Tibial artery (tissue), 4 donors: ENCODE measurements around the gene SLC11A2.

Source experiments
- DNase-seq, 2 donors: peaks; one replicate each; pipeline ENCODE4 v3.0.0-alpha.2; 2019
- H3K27ac ChIP-seq, 2 donors: fragments of 200-600 bp; sonication (generic) in 1 of 2; 1 replicate in 1 of 2; 2 replicates in 1 of 2; pipeline ENCODE4 v1.5.1; 2018 to 2019; ENCODE audit warnings: mild to moderate bottlenecking in 1 of 2
- H3K27me3 ChIP-seq, 2 donors: fragments of 200-600 bp; sonication (generic) in 1 of 2; one replicate each; pipeline versions ENCODE4 v1.5.1 to v1.6.0; 2016 to 2019
- H3K36me3 ChIP-seq, 3 donors: fragments of 200-600 bp; sonication (generic) in 2 of 3; one replicate each; pipeline ENCODE4 v1.5.1; 2016 to 2019; ENCODE audit warnings: mild to moderate bottlenecking in 2 of 3
- H3K4me1 ChIP-seq, 4 donors: fragments of 200-600 bp; sonication (generic) in 2 of 4; 1 replicate in 3 of 4; 2 replicates in 1 of 4; pipeline ENCODE4 v1.5.1; 2016 to 2019
- H3K4me3 ChIP-seq, 2 donors: fragments of 200-600 bp; sonication (generic) in 1 of 2; 1 replicate in 1 of 2; 2 replicates in 1 of 2; pipeline ENCODE4 v1.5.1; 2018 to 2019; ENCODE audit warnings: mild to moderate bottlenecking in 2 of 2
- H3K9me3 ChIP-seq, 3 donors: fragments of 200-600 bp; sonication (generic) in 1 of 3; one replicate each; pipeline ENCODE4 v1.5.1; 2016 to 2019
- CTCF ChIP-seq, 2 experiments: fragments of 200-600 bp in 1 of 2; fragments of 450-650 bp in 1 of 2; IDR thresholded peaks; one replicate each; pipeline ENCODE4 v1.5.1; 2017 to 2019; ENCODE audit warnings: antibody characterized with exemption in 2 of 2, mild to moderate bottlenecking in 1 of 2, moderate library complexity in 1 of 2
- intact Hi-C: fragments of 100-400 bp; cut with DNase I; formaldehyde crosslinking; loops from one replicate; pipeline ENCODE4 v1.15.0; 2023; ENCODE audit warnings: low total_unique reads

Gene SLC11A2

GRCh38 chr12:50953047-50953446 is 73.1 kb downstream of the SLC11A2 start:
- Histone ChIP-seq H3K27me3 (no peaks in the 10 kb centered on the region), H3K4me3 (no peak overlapping the region), H3K36me3 (peaks cover 0 to 8% (median 0%) of the 10 kb centered on the region in 3 donors), H3K9me3 (no peaks in the 10 kb centered on the region), H3K27ac (no peak overlapping the region), H3K4me1 (peaks cover 0 to 2% (median 0%) of the 10 kb centered on the region in 4 donors)
- TF ChIP-seq CTCF (IDR thresholded peaks at IDR 0.05): no peak
- DNase-seq: no peak
- intact Hi-C loops: no loop called here

- H3K27me3 ChIP-seq: no peaks in the 10 kb centered on the region
- intact Hi-C loops: no loop called here
- H3K36me3 ChIP-seq: peaks cover 0 to 8% (median 0%) of the 10 kb centered on the region in 3 donors
- H3K27ac ChIP-seq: no peak within 1 kb of the TSS
- TF ChIP-seq CTCF (IDR thresholded peaks at IDR 0.05): no peak
- no peaks in the 10 kb centered on the region for H3K9me3 ChIP-seq
- H3K4me3 ChIP-seq: no peak within 1 kb of the TSS
- DNase-seq: no peak
- peaks cover 0 to 7% (median 0%) of the 10 kb centered on the region in 4 donors for H3K4me1 ChIP-seq
These were observed 73.7 kb downstream of the SLC11A2 start, which contains the start of gene HIGD1C for GRCh38 chr12:50952510-50952909. TSS of gene HIGD1C (plus strand) at chr12:50952544. CDS start at chr12:50953999, 1,455 bp downstream.

DNA sequence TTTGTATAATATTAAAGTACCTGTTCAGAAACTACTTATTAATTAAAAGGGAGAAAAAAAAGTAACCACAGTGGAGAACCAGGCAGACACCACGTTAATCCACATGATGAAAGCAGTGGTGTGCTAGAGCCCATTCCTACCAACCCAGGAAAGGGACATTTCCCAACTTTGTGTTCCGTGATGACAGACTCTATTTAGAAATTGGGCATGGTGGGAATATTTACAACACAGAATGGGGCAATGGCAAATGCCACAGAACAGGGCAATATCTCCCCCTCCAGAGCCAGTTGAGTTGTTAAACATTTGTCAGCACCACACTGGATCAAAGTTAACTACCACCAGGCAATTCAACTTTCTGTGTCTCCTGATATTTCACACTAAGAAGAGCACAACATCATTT is 75.1 kb downstream of the SLC11A2 start:
- DNase-seq: no peak
- Histone ChIP-seq H3K36me3 (peaks cover 0 to 8% (median 0%) of the 10 kb centered on the region in 3 donors), H3K4me3 (no peak overlapping the region), H3K27ac (no peak overlapping the region), H3K9me3 (no peaks in the 10 kb centered on the region), H3K27me3 (no peaks in the 10 kb centered on the region), H3K4me1 (peaks cover 0 to 7% (median 0%) of the 10 kb centered on the region in 4 donors)
- intact Hi-C loops: no loop called here
- TF ChIP-seq CTCF (IDR thresholded peaks at IDR 0.05): no peak

DNA sequence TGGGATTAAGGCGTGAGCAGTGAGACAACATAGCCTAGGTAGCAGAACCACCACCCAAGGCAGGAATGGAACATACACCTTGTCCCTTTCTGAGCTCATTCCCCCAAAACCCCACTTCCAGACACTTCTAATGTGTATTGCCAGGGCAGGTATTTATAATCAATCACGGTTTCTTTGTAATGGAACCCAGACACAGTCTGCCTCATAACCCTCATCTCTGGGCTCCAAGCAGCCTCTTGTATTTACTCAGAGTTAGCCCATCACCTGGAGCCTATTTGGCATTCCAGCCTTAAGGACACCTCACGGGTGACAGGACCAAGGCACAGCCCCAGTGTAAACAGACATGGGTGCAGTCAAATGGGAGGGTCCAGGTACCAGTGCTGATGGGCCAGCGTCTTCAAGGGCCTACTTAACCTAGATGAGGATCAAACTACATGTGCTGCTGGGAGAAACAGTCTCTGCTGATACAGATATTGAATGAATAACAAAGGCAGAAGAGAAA is 76.3 kb downstream of the SLC11A2 start:
- no peak for TF ChIP-seq CTCF (IDR thresholded peaks at IDR 0.05)
- Histone ChIP-seq H3K4me3 (no peak overlapping the region), H3K27ac (no peak overlapping the region), H3K9me3 (no peaks in the 10 kb centered on the region), H3K36me3 (peaks cover 0 to 8% (median 0%) of the 10 kb centered on the region in 3 donors), H3K4me1 (peaks cover 0 to 7% (median 0%) of the 10 kb centered on the region in 4 donors), H3K27me3 (no peaks in the 10 kb centered on the region)
- intact Hi-C loops: no loop called here
- no peak for DNase-seq

DNA sequence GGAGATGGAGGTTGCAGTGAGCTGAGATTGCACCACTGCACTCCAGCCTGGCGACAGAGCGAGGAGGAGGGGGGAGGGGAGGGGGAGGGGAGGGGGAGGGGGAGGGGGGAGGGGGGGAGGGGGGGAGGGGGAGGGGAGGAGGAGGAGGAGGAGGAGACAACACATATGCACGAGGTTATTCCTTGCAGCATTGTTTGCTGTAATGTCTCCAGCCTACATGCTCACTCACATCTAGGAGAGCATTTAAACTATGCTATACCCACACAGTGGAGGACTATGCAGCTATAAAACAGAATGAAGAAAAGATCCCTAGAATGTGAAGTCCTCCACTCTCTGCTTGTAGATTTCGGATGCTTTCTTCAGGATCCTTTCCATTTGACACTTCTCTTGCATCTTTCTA is 77.4 kb downstream of the SLC11A2 start:
- Histone ChIP-seq H3K4me3 (no peak overlapping the region), H3K36me3 (peaks cover 0 to 8% (median 0%) of the 10 kb centered on the region in 3 donors), H3K27me3 (no peaks in the 10 kb centered on the region), H3K4me1 (peaks cover 0 to 7% (median 0%) of the 10 kb centered on the region in 4 donors), H3K27ac (no peak overlapping the region), H3K9me3 (no peaks in the 10 kb centered on the region)
- intact Hi-C loops: no loop called here
- DNase-seq: no peak
- TF ChIP-seq CTCF (IDR thresholded peaks at IDR 0.05): no peak
